Fibroblast of lung (primary cell): ENCODE measurements around the gene PRDX4.
"Not testable (repeated sequence)": the region's sequence is repeated elsewhere in the genome, so short reads cannot be mapped to it uniquely, and the experiment has no call there.

Experiments used
- CTCF ChIP-seq, 2 donors: IDR thresholded peaks in 1 of 2; conservative IDR thresholded peaks in 1 of 2; 1 replicate in 1 of 2; 2 replicates in 1 of 2; pipeline ENCODE4 v1.5.1; 2011 to 2012; ENCODE audit warnings: low read length in 2 of 2, control low read depth in 1 of 2, inconsistent platforms in 1 of 2, low read depth in 1 of 2, mild to moderate bottlenecking in 1 of 2
- EZH2 ChIP-seq: IDR thresholded peaks from 2 replicates; pipeline ENCODE4 v1.5.1; 2012; ENCODE audit warnings: low read length, control low read depth, mild to moderate bottlenecking; ENCODE audit errors: missing control alignments

GRCh38 chrX:23676486-23676885 is 9.2 kb downstream of the PRDX4 start:
- not testable (repeated sequence) for TF ChIP-seq CTCF (conservative IDR thresholded peaks at IDR 0.05 in 1 of 2, IDR thresholded peaks at IDR 0.05 in 1 of 2; ENCODE audit: low read depth in 1 of 2, low read length in 2 of 2); EZH2
